Measurements from ENCODE around the gene KCNAB1.

GRCh38 chr3:156311930-156312329 is 191.6 kb downstream of the KCNAB1 start:
- TF ChIP-seq YY1 (IDR thresholded peaks at IDR 0.05; ENCODE audit: insufficient read depth, insufficient read length) (no peak), ZNF274 (IDR thresholded peaks at IDR 0.05; ENCODE audit: low read depth, low read length) (no peak)

Measured in NT2/D1 (cell line).